HG02588 (cell line): ENCODE measurements around the gene RASSF6.
A peak's percentile ranks its signal among the peaks of the same experiment; 100 is the strongest.
"Not testable (repeated sequence)": the region's sequence is repeated elsewhere in the genome, so short reads cannot be mapped to it uniquely, and the experiment has no call there.

Experiments used
- ATAC-seq: cut with Tn5 transposase; IDR thresholded peaks from one replicate; pipeline ENCODE4 v1.9.1; 2021; ENCODE audit warnings: mild to moderate bottlenecking, moderate library complexity; ENCODE audit not compliant: unreplicated experiment

Gene RASSF6, protein sequence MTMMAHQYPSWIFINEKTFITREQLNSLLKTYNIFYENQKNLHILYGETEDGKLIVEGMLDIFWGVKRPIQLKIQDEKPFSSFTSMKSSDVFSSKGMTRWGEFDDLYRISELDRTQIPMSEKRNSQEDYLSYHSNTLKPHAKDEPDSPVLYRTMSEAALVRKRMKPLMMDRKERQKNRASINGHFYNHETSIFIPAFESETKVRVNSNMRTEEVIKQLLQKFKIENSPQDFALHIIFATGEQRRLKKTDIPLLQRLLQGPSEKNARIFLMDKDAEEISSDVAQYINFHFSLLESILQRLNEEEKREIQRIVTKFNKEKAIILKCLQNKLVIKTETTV

DNA sequence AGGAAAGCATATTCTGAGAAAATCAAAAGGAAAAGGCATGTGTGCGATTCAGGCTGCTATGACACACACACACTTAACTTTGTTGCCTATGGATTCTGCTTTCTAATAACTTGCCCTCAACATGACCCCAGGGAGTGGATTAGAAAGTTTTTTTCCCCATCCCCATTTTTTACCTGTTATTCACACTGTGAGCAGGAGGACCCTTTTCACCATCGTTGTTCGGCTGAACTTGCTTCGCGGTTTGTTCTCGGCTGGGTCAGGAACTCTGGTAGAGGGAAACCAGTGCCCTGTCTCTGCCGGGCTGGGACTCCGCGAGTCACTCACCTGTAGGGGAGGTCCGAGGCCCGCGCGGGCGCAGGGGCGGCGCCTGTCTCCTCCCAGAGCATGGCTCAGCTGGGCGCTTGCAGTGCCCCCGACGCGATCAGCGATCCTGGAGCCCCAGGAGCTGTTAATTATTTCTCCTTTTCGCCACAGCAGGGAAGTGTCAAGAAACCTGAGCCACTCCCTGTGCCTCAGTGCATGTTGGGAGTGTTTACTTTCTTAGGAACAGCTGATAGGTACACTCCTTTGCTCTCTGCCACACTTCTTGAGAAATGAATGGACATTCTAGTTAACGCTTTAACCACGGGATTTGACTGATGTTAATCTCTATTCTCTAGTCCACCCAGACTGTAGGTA, at the start of gene RASSF6:
Gene RASSF6 (minus strand): TSS at position 322 of the 678 bp plus-strand sequence. CDS start 8,641 bp downstream, outside the sequence.
- peak; percentile 94 for ATAC-seq

DNA sequence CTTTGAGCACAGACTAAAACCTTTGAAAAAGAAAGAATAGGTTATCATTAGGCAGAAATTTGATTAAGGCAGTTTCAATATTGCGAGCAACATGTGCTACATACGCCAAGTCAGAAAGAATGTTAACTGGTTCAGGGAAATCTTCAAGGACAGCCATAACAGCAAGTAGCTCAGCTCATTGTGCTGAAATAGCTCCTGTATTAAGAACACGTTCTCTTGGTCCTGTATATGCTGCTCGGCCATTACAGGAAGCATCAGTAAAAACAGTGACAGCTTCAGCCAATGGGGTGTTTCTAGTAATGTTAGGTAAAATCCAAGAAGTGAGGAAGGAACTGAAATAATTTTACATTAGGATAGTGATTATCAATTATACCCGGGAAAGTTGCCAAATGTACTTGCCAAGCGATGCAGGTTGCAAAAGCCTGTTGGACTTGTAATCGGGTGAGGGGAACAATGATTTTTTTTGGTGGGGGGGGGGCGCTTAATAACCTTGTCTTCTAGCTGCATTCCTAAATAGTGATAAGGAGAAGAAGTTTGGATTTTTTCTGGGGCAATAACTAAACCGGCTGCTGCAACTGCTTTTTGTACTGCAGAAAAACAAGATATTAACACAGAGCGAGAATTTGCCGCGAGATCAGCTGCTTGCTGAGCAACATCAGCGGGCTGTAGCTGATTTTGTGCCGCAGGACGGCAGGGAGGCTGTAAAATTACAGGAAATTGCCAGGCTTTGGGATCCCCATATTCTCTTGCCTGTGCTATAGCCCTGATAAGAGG, 49.4 kb upstream of the RASSF6 start:
- no peak for ATAC-seq

DNA sequence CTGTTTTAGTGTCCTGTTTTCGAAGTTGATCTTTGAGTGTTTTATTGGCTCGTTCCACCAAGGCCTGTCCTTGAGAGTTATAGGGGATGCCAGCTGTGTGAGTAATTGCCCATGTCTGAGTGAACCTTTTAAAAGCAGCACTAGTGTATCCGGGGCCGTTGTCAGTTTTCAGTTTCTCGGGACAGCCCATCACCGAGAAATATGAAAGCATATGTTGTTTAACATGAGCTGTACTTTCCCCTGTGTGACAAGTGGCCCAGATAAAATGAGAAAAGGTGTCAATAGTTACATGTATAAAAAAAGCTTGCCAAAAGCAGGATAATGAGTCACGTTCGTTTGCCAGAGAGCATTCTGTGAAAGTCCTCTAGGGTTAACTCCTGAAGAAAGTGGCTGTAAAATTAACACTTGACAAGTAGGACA, 48.6 kb upstream of the RASSF6 start:
- no peak for ATAC-seq

DNA sequence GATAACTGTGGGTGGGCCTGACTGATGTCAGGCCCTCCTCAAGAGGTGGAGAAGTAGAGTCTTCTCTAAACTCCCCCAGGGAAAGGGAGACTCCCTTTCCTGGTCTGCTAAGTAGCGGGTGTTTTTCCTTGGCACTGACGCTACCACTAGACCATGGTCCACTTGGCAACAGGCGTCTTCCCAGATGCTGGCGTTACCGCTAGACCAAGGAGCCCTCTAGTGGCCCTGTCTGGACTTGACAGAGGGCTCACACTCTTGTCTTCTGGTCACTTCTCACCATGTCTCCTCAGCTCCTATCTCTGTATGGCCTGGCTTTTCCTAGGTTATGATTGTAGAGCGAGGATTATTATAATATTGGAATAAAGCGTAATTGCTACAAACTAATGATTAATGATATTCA, 45.7 kb upstream of the RASSF6 start:
- ATAC-seq: not testable (repeated sequence)

DNA sequence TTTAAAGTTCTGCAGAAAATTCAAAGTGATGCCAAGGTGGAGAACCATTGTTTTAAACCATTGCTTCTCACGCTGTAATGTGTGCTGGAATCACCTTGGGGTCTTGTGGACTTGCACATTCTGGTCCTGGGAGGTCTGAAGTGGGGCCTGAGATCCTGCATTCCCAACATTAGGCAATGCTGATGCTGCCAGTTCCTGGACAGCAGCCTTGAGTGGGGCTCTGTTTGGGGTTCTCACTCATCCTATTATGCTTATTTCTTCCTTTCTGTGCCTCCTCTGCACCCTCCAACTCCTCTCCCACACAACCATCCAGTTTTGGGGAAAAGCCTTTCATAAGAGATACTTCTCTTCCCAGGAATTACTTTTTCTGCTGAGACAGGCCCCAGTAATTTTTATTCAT, 44.2 kb upstream of the RASSF6 start:
- ATAC-seq: no peak

DNA sequence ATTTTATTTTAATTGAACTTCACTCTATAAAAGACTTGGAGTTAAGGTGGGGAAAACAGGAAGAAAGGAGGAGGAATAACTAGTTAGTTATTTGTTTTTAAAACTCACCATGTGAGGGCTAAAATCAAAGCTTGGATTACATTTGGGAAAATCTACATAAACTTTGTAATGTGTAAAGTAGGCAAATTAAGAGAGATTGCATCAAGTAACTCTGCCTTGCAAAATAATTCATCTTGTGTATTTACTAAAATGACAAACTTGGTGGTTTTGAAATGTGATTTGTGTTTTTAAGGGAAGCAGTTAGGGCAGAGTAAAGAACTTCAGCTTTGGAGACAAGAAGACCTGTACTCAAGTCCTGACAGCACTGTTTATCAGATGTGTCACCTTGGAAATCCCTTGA, 43.3 kb upstream of the RASSF6 start:
- ATAC-seq: no peak

DNA sequence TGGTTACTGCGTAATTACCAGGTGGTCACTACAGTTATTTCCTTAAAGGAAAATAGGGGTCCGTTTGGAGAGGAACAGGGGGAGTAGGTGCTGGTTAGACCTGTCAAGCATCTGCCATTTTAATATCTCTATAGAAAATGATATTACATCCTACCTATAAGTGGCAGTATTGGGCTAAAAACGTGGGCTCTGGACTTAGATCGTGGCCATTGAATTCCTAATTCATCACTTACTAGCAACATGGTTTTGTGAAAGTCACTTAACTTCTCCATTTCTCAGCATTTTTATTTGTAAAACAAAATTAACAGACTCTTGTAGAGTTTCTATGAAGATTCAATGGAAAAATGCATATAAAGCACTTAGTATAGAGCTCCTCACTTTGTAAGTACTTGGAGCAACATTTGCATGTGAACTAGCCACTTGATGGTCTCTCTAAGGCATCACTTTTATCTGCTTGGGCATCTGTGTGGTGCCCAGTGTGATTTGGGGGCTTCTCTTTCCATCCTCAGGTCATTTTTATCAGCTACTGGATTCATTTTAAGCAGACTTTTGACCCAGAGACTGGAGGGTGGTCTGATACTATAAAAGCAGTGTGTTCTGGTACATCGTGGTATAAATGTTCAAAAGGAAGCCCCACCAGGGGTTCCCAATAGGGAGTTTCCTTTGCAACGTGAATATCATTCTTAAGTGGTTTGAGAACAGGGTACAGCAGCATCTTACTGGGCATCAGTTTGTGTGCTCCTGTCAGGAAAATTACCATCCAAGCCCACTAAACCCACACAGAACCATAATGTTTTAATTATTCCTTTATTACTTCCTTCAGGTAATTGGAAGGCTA, 42.7 kb upstream of the RASSF6 start:
- ATAC-seq: peak; percentile 65

DNA sequence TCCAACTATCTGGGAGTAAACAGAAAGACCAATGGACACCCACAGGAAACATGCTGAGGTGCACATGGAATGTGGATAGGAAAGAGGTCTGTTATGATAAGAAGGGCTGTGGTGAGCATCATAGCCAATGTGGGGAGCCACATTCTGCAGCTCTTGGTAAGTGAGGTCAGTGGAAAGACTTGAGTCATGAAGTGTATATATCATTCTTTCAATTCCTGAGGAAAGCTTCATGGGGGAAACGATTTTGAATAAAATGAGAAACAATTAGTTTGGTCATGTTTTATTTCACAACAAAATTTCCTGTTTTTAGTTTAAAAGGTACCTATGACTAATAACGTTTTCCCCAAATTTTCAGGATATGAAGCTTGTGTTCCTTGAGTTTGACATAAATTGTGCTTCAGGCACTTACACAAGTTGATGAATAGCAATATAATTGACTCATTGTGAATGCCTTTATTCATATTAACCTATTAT, 41.4 kb upstream of the RASSF6 start:
- no peak for ATAC-seq

DNA sequence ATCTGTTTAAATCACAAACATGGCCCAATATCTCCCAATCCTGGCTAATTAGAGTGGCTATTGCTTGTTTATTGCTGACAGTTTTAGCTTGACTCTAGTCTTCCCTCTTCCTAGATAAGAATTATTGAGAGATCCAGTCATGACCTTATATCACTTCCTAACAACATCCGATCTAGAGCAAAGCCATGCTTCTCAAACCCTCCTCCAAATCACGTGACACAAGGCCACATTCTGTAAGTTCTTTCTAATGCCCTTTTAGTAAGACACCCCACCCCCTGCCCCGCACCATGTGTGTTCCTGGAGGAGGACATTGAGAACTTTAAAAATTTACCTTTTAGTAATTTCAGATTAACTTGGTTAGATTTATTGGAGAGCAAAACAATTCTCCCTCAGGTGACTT, 40.6 kb upstream of the RASSF6 start:
- no peak for ATAC-seq

DNA sequence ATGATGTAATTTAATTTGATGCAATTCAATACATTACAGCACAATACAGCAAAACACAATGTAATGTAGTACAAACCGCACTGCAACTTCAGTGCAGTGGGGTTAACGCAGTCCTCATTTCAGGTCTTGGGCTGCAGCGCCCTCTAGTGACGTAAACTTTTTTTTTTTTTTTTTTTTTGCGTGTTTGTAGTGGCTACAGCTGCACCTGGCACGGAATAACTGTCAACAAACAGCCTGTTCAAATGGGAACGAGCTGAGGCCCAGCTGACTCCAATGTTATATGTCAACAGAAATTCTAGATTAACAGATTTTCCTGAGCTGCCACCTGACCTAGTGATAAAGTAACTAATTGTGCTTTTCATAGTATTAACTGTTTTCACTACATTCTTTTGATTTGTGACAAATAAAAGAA, 33.5 kb upstream of the RASSF6 start:
- ATAC-seq: peak; percentile 71

DNA sequence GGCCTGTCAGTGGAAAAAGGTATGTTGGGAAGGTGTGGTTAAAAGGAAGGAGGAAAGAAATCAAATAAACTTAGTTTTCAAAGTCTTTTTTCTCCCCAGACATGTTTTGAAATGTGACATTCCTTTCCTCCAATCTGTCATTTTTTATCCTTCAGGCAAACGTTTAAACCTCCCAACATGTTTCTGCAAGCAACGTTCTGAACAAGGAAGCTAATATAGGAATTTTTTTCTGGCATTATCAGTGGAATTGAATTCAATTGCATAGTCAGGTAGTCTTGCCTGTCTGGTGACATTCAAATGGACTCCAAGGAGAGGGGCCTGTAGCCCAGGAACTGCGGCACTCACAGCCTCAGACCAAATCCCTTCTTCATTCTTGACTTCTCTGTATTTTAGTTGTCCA, 30.0 kb upstream of the RASSF6 start:
- ATAC-seq: no peak

DNA sequence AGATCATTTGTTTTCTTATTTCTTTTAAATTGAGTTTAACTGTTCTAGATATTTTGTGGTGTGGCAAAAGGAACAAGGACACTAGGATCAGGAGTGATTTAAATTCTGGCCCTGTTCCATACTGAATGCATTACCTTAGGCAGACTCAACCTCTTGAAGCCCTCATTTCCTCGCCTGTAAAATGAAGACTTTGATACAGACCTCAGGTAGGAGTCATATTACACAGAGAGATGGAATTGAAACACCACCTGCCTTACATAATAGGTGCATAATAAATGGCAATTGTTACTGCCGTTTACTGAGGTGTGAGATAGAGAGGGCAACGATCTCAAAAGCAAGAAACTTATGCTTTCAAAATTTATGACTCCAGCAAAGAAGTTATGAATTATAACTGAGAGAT, 28.2 kb upstream of the RASSF6 start:
- ATAC-seq: no peak

DNA sequence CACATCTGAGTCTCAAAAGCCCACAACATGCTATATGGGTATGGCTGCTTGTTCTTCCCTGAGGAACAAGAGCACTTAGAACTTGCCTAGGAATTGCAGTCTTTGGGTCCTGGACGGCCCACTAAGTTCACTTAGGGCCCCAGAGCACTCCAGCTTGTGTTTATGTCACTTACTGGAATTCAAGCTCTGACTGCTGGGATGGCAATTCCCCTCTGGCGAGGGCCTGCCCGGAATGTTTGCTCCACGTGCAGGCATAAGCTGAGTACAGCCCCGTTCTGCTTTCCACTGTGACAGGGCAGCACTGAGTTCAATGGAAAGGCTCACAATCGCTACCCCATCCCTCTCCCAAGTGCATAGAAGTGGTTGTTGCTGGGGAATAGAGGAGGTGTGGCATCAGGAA, 25.9 kb upstream of the RASSF6 start:
- no peak for ATAC-seq

DNA sequence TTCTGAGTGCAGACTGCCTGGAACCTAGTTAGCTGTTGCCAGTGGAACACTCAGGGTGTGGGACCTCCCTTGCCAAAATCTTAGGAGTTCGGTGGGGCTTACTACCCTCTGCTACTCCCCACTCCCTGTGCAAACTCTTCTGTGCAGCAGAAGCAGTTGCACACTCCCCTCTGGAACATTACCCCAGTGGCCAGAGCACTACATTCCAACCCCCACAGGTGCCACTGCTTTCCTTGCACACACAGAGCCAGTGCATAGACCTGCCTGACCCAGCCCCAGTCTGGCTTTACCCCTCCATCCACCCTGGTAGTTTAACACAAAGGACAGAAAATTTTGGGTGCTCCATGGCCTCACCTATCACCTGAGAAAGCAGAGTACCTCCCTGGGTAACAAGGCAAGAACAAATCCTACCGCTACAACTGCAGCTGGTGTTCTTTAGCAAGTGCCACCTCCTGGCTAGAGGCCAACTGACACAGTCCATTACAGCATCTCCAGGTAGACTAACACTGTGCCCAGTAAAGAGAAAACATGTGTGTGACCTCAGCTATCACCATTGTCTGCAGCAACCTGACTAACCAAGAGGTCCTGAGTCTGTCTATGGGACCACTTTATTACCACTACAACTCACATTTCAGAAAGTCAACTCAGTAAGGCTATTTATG, 11.5 kb upstream of the RASSF6 start:
- no peak for ATAC-seq

DNA sequence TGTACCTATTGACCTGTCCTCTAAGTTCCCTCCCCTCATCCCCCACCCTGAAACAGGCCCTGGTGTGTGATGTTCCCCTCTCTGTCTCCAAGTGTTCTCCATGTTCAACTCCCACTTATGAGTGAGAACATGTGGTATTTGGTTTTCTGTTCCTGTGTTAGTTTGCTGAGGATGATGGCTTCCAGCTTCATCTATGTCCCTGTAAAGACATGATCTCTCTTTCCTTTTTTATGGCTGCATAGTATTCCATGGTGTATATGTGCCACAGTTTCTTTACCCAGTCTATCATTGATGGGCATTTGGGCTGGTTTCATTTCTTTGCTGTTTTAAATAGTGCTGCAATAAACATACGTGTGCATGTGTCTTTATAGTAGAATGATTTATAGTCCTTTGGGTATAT, 8.6 kb upstream of the RASSF6 start:
- not testable (repeated sequence) for ATAC-seq

DNA sequence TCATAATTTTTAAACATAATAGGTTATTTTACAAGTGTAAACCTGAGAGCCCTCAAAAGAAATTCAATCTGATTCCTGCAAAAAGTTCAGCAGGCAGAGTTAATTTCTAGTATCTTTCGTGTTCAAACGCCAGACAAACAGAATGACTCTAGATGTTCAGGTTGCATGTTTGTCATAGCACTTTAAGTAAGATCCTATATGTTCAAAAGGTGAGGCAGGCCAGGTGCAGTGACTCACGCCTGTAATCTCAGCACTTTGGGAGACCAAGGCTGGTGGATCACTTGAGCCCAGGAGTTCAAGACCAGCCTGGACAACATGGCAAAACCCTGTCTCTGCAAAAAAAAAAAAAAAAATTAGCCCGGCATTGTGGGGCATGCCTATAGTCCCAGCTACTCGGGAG, 1.1 kb upstream of the RASSF6 start:
- no peak for ATAC-seq

DNA sequence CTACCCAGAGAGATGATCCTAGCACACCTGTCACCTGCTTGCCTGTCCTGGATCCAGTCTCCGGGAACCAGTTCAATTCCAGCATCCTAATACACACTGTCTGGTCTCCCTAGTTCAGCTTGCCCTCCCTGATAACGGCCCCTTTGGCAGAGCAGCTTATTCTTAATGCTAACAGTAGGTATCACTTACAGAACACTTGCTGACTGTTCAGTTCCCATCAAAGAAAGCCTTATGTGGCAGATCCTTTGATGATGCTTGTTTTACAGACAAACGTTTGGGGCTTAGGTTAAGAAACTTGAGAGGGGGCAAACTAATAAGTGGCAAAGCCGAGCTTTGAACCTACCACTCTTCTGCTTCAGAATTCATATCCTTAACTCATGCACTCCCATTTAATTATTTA, 890 bp downstream of the RASSF6 start:
- no peak for ATAC-seq

DNA sequence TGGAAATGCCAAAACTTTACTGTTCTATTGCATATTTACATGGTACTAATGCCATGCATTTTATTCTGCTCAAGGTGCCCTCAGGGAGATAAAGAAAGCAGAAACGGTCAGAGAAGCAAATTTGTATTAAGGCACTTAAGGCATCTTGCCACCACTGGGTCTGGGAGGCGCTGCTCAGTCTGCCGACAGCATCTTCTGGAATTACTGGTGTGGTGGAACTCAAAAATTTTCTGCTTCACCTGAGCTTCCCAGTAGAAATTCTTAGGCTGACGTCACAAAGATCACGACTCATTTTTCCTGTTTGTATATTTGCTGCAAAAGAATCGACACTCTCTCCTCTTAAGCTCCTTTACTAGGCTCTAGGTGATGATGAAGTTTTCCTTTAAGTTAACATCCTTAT, 3.0 kb downstream of the RASSF6 start:
- no peak for ATAC-seq

DNA sequence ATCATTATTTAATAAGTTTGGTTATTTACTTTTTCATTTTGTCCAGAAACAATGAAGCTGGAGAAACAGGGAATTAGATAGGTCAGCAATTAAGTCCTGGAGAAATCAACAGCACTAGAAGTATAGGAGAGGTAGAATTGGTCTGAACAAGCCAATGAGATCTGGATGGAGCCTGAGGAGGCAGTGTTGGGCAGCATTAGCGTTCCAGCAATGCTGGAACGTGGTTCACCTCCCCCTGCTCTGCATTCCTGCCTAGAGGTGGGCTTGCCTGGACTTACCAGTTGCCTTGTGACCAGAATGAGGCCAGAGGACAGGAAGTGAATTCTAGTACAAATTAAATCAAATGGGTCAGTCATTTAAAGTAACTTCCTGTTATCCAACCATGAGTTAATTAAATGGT, 4.6 kb downstream of the RASSF6 start:
- no peak for ATAC-seq

DNA sequence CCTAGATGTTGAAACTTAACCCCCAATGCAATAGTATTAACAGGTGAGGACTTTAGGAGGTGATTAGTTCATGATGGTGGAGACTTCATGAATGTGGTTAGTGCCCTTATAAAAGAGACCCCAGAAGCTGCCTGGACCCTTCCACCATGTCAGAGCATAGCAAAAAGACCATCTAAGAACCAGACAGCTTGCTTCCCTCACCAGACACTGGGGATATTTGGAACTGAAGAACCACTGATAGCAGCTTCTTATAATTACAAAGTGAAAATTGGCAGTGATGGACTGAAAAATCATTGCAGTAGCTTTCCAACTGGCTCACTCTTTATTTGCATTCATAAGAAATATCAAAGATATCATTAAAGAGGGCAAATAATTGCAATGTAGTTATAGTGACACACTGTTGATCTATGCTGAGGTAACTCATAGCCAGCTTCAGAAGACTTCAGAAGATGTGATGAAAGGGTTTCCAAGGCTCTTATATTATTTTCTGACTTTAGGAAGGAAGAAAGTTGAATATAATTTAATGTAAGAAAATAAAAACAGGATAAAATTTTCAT, 5.8 kb downstream of the RASSF6 start:
- no peak for ATAC-seq
